ENCODE measurements around the gene TMEM119. TPM values are rescaled to one million over a fixed set of nuclear protein-coding genes. Genes with fewer than 3 reads are reported as not detected.
A peak's percentile ranks its signal among the peaks of the same experiment; 100 is the strongest.

The TMEM119 gene
- total and polyA plus RNA-seq, 2 of the 8 experiments (the other 6 are each of a cell fraction or from before 2014, with no cell fraction given): 0.35 to 0.61 TPM

DNA sequence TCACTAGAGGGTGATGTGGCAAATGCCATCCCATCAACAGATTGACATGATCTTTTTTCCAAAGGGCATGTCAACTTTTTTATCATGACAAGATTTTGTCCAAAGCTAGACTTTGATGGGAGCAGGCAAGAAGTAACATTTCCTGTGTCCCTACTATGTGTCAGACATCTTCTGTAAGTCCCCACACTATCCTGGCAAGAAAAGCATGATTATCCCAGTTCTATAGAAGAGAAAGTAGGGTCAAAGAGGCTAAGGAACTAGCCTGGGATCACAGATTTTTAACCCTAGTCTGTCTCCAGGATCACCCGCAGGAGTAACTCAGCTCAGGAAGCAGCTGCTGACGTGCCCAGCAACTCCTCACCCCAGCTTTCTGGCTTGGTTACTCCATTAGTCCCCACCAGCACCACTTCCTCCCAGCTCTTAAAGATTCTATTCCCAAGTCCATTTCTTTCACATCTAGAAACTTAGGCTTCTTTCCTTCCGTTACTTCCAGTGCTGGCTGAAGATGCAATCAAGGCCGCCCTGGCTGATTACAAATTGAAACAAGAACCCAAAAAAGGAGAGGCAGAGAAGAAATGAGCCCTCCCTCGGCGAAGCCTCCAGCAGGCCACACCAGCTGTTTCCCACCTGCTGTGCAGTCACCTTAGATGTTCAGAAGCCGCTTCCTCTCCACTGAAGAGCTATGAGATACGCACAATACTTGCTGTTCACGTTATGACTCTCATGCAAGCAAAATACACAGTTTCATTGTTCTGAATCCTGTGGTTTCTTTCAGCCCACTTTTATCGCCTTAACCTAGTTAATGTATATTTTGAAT is 29.3 kb downstream of the TMEM119 start:
- peaks cover 0 to 5% of the 10 kb centered on the region in 2 experiments; a peak in 1 of 4 replicates for H3K79me2 ChIP-seq (ENCODE audit: control insufficient read depth in 1 of 2, insufficient read depth in 2 of 2, low read length in 2 of 2)
- no peaks in the 10 kb centered on the region for H3K9me3 ChIP-seq (ENCODE audit: insufficient read depth in 2 of 2, low read depth in 1 of 2, low read length in 1 of 2)
- no peaks in the 10 kb centered on the region for H3K4me1 ChIP-seq (replicated peaks in 1 of 4; ENCODE audit: control insufficient read depth in 3 of 4, insufficient read depth in 4 of 4, low read length in 3 of 4)
- H3K4me3 ChIP-seq (ENCODE audit: extremely low read depth in 1 of 4, insufficient read depth in 2 of 4, low read depth in 3 of 4, low read length in 4 of 4): no peak overlapping the region
- peak in 1 of 2 experiments; percentile 19 for DNase-seq (ENCODE audit: low read depth in 1 of 2, low spot score in 2 of 2)
- H3K23ac ChIP-seq (ENCODE audit: insufficient read length): no peak overlapping the region
- FAIRE-seq: no peak
- H3K56ac ChIP-seq (replicated peaks; ENCODE audit: insufficient read length, low read depth, low read length): no peak overlapping the region
- no peak overlapping the region for H2AFZ ChIP-seq (ENCODE audit: low read length)
- no peak overlapping the region for H3K18ac ChIP-seq (ENCODE audit: extremely low read depth, low read length)
- no peak overlapping the region for H2BK120ac ChIP-seq (replicated peaks; ENCODE audit: low read depth, low read length)
- no peaks in the 10 kb centered on the region for H3K79me1 ChIP-seq (ENCODE audit: low read depth, low read length)
- no peak overlapping the region for H3K14ac ChIP-seq (ENCODE audit: insufficient read length)
- no peak overlapping the region for H2BK15ac ChIP-seq (ENCODE audit: low read length)
- no peak overlapping the region for H2BK12ac ChIP-seq (ENCODE audit: low read depth, low read length)
- ChIA-PET POLR2A (ENCODE audit: partially characterized antibody) (interaction anchor here (1.0 to 1.7 kb wide), 3 partner anchors 8 to 50 kb away, joined by 3 to 6 read pairs (median 4); partner anchors contain the start of gene SART3), CTCF (ENCODE audit: partially characterized antibody) (interaction anchor here (0.5 to 24.3 kb wide), 7 partner anchors 9 to 236 kb away, joined by 3 to 523 read pairs (median 5); no protein-coding TSS in a partner anchor)
- no peak overlapping the region for H4K8ac ChIP-seq (ENCODE audit: extremely low read depth, insufficient read depth, low read length)
- H4K5ac ChIP-seq (ENCODE audit: insufficient read length, low read depth, low read length): no peak overlapping the region
- H3K4ac ChIP-seq (replicated peaks; ENCODE audit: insufficient read length, low read depth, low read length): no peak overlapping the region
- H3K9ac ChIP-seq (replicated peaks in 1 of 4; ENCODE audit: extremely low read depth in 1 of 4, low read depth in 3 of 4, low read length in 3 of 4): no peak overlapping the region
- H3K27ac ChIP-seq (ENCODE audit: low read depth, low read length): no peak overlapping the region
- H2AK5ac ChIP-seq (ENCODE audit: low read depth, low read length): no peak overlapping the region
- no peaks in the 10 kb centered on the region for H3K23me2 ChIP-seq (ENCODE audit: low read depth, low read length)
- no peak overlapping the region for H2BK5ac ChIP-seq (ENCODE audit: low read depth, low read length)
- peaks cover 0 to 4% of the 10 kb centered on the region in 2 experiments for H4K20me1 ChIP-seq (replicated peaks in 1 of 2; ENCODE audit: control insufficient read depth in 1 of 2, insufficient read depth in 2 of 2, low read length in 2 of 2)
- H3K4me2 ChIP-seq (ENCODE audit: insufficient read depth in 1 of 2, low read depth in 2 of 2, low read length in 2 of 2): no peak overlapping the region
- no peak overlapping the region for H4K91ac ChIP-seq (replicated peaks; ENCODE audit: insufficient read length, low read length)
- H3K27me3 ChIP-seq (replicated peaks in 1 of 4; ENCODE audit: control insufficient read depth in 3 of 4, extremely low read depth in 1 of 4, insufficient read depth in 3 of 4, low read length in 3 of 4): no peaks in the 10 kb centered on the region
- no peak overlapping the region for H2BK20ac ChIP-seq (ENCODE audit: low read length)
- H3K36me3 ChIP-seq (ENCODE audit: control insufficient read depth in 2 of 4, insufficient read depth in 4 of 4, low read length in 3 of 4): peaks cover 24 to 55% (median 47%) of the 10 kb centered on the region in 4 experiments
- WGBS, 2 experiments (ENCODE audit: extremely low coverage in 1 of 2, insufficient coverage in 1 of 2, insufficient read length in 1 of 2, insufficient replicate concordance in 2 of 2, low coverage in 1 of 2, low lambda C conversion rate in 2 of 2, missing lambda C conversion rate in 1 of 2): 93% methylated on average over 10 of the region's 10 CpGs; no CpG with 5 or more reads in 1 of the 2 experiments
- no peak for TF ChIP-seq MAFK (IDR thresholded peaks at IDR 0.05; ENCODE audit: low read depth, low read length)
